ENCODE data around the gene RNF207.
A peak's percentile ranks its signal among the peaks of the same experiment; 100 is the strongest.

Gene RNF207

GRCh38 chr1:6220236-6220635 lies 14.3 kb downstream of the RNF207 start:
- no peak overlapping the region for H3K4me3 ChIP-seq (replicated peaks in 1 of 2; ENCODE audit: low read depth in 2 of 2, low read length in 2 of 2)
- DNase-seq (ENCODE audit: low read depth in 2 of 2) = no peak
- TF ChIP-seq CTCF (IDR thresholded peaks at IDR 0.05; ENCODE audit: low read depth, low read length) = no peak

- DNase-seq (ENCODE audit: low read depth in 2 of 2) = no peak
- no peak overlapping the region for H3K4me3 ChIP-seq (replicated peaks in 1 of 2; ENCODE audit: low read depth in 2 of 2, low read length in 2 of 2)
- TF ChIP-seq CTCF (IDR thresholded peaks at IDR 0.05; ENCODE audit: low read depth, low read length) = no peak
Measured at GRCh38 chr1:6221210-6221784, 15.4 kb downstream of the RNF207 start.

GRCh38 chr1:6222636-6223035 lies 16.7 kb downstream of the RNF207 start:
- peak; percentile 46 to 82 for DNase-seq (ENCODE audit: low read depth in 2 of 2)
- TF ChIP-seq CTCF (IDR thresholded peaks at IDR 0.05; ENCODE audit: low read depth, low read length) = no peak

GRCh38 chr1:6223617-6224016 lies 17.7 kb downstream of the RNF207 start:
- no peak for TF ChIP-seq CTCF (IDR thresholded peaks at IDR 0.05; ENCODE audit: low read depth, low read length)
- H3K4me3 ChIP-seq (replicated peaks in 1 of 2; ENCODE audit: low read depth in 2 of 2, low read length in 2 of 2) = no peak overlapping the region
- DNase-seq (ENCODE audit: low read depth in 2 of 2) = no peak

More at GRCh38 chr1:6222636-6223035, 16.7 kb downstream of the RNF207 start:
- H3K4me3 ChIP-seq (replicated peaks in 1 of 2; ENCODE audit: low read depth in 2 of 2, low read length in 2 of 2) = no peak overlapping the region

GRCh38 chr1:6224718-6225117 lies 18.8 kb downstream of the RNF207 start:
- no peak for TF ChIP-seq CTCF (IDR thresholded peaks at IDR 0.05; ENCODE audit: low read depth, low read length)
- H3K4me3 ChIP-seq (replicated peaks in 1 of 2; ENCODE audit: low read depth in 2 of 2, low read length in 2 of 2) = no peak overlapping the region
- DNase-seq (ENCODE audit: low read depth in 2 of 2) = no peak

GRCh38 chr1:6225651-6226050 lies 19.7 kb downstream of the RNF207 start:
- no peak for TF ChIP-seq CTCF (IDR thresholded peaks at IDR 0.05; ENCODE audit: low read depth, low read length)
- no peak for DNase-seq (ENCODE audit: low read depth in 2 of 2)
- no peak overlapping the region for H3K4me3 ChIP-seq (replicated peaks in 1 of 2; ENCODE audit: low read depth in 2 of 2, low read length in 2 of 2)

- no peak for TF ChIP-seq CTCF (IDR thresholded peaks at IDR 0.05; ENCODE audit: low read depth, low read length)
- no peak overlapping the region for H3K4me3 ChIP-seq (replicated peaks in 1 of 2; ENCODE audit: low read depth in 2 of 2, low read length in 2 of 2)
- no peak for DNase-seq (ENCODE audit: low read depth in 2 of 2)
Measured at GRCh38 chr1:6233376-6233775, 27.5 kb downstream of the RNF207 start.

All from cardiac fibroblast (primary cell).